Measurements from ENCODE around the gene COIL. TPM values are rescaled to one million over a fixed set of nuclear protein-coding genes. Genes with fewer than 3 reads are reported as not detected.
"Not testable (repeated sequence)": the region's sequence is repeated elsewhere in the genome, so short reads cannot be mapped to it uniquely, and the experiment has no call there.

COIL gene
- total RNA-seq, 1 donor from 2014 or later: 8.2 TPM

DNA sequence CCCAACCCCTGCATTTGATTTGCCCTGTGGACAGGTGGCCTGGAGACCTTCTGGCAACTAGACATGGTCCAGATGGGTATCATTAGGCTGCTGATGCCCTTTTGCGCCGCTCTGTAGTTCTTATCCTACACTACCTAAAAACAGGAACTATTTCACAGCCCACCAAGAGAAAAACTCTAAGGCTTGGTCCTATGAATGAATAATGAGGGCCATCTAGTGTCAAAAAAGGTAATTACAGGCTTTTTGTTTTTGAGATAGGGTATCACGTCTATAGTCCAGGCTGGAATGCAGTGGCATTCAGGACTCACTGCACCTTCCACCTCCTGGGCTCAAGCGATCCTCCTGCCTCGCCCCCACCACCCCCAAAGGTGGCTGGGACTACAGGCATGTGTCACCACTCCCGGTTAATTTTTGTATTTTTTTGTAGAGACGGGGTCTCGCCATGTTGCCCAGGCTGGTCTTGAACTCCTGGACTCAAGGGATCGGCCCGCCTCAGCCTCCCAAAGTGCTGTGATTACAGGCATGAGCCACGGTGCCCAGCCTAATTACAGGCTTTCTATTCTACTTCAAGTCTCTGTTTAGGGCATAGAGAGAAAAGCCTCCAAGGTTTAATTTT is 20.9 kb downstream of the COIL start:
- Histone ChIP-seq H3K27ac (replicated peaks) (no peak overlapping the region), H3K27me3 (ENCODE audit: low read depth) (no peaks in the 10 kb centered on the region), H3K4me3 (no peak overlapping the region), H3K9me3 (replicated peaks) (no peaks in the 10 kb centered on the region), H3K36me3 (peaks cover 89% of the 10 kb centered on the region), H3K4me1 (peaks cover 9% of the 10 kb centered on the region)
- TF ChIP-seq, protein P1, sequence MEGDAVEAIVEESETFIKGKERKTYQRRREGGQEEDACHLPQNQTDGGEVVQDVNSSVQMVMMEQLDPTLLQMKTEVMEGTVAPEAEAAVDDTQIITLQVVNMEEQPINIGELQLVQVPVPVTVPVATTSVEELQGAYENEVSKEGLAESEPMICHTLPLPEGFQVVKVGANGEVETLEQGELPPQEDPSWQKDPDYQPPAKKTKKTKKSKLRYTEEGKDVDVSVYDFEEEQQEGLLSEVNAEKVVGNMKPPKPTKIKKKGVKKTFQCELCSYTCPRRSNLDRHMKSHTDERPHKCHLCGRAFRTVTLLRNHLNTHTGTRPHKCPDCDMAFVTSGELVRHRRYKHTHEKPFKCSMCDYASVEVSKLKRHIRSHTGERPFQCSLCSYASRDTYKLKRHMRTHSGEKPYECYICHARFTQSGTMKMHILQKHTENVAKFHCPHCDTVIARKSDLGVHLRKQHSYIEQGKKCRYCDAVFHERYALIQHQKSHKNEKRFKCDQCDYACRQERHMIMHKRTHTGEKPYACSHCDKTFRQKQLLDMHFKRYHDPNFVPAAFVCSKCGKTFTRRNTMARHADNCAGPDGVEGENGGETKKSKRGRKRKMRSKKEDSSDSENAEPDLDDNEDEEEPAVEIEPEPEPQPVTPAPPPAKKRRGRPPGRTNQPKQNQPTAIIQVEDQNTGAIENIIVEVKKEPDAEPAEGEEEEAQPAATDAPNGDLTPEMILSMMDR (IDR thresholded peaks at IDR 0.05; ENCODE audit: borderline replicate concordance): peak; percentile 77
- intact Hi-C loops (cut with micrococcal nuclease): loop anchor here (5.0 kb wide), 1 partner anchor 118 kb away; no protein-coding TSS in a partner anchor
- DNase-seq: no peak

DNA sequence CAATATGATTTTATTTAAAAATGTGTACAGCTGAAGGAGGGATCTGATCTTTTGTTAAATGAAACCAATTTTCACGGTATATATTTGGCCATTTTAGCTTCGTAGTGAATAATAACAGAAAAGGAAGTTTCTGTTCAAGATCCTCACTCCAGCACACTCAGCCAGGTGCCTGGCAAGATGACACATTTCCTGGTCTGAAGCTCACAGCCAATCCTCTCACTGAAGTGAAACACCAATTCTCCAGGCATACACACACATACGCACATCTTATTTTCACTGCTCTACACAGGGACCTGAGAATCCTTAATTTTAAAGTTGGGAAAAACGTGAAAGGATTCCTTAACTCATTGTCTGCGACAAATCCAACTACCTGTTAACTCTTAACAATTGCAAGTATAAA is 22.6 kb downstream of the COIL start:
- H3K4me1 ChIP-seq; H3K4me3 ChIP-seq; intact Hi-C loops (cut with micrococcal nuclease); DNase-seq; H3K9me3 ChIP-seq (replicated peaks); H3K27me3 ChIP-seq (ENCODE audit: low read depth): not testable (repeated sequence)
- H3K27ac ChIP-seq (replicated peaks): peak overlapping the region; percentile 69
- H3K36me3 ChIP-seq: peaks cover 86% of the 10 kb centered on the region

DNA sequence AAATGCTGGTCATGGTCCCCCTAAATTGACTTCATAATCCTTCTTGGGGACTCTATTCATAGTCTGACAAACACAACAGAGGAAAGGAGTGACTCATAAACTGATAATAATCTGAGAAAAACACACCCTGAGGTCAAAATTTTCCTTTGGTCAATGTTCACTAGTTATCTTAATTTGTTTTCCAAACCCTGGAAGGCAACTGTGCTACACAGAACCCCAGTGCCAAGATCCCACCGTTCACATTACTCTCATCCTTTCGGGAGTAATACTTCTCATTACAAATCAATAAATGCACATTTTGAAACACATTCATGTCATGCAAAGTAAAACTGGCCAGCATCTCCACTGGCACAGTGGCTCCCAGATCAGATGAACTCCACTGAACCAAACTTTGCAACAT is 23.2 kb downstream of the COIL start:
- DNase-seq: no peak
- H3K4me3 ChIP-seq: no peak overlapping the region
- H3K27me3 ChIP-seq (ENCODE audit: low read depth): no peaks in the 10 kb centered on the region
- peaks cover 82% of the 10 kb centered on the region for H3K36me3 ChIP-seq
- peak overlapping the region; percentile 69 for H3K27ac ChIP-seq (replicated peaks)
- TF ChIP-seq, protein P1 (IDR thresholded peaks at IDR 0.05; ENCODE audit: borderline replicate concordance): no peak
- peaks cover 9% of the 10 kb centered on the region for H3K4me1 ChIP-seq
- H3K9me3 ChIP-seq (replicated peaks): no peaks in the 10 kb centered on the region
- intact Hi-C loops (cut with micrococcal nuclease): no loop called here

DNA sequence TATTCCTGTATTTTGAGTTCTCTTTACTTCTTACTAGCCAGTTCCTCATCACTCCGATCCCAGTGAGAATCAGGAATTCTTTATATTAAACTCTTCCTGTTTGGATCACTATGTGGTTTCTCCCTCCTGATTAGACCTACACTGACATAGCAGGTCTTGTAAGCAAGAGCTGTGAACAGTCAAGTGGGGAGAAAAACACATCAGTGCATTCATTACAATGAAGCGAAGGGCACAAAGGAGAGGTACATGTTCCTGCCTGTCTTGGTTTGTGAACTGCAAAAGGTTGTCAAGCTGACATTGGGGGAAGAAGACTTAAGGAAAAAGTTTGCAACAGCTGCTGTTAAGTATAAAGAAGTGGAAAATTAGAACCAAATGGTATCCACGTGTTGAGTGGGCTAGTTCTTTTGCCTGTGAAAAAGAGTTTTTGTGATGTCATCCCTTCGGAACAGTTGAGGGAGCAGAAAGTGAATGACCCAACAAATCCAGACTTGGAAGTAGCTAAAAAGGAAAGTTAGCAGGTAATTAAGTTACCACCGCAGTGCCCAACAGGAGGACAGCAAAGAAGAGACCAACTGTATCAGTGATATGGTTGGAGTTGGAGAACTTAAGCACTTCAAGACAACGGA is 24.0 kb downstream of the COIL start:
- H3K27ac ChIP-seq (replicated peaks): peak overlapping the region; percentile 69
- H3K9me3 ChIP-seq (replicated peaks): no peaks in the 10 kb centered on the region
- TF ChIP-seq, protein P1 (IDR thresholded peaks at IDR 0.05; ENCODE audit: borderline replicate concordance): no peak
- H3K4me3 ChIP-seq: no peak overlapping the region
- DNase-seq: no peak
- no peaks in the 10 kb centered on the region for H3K27me3 ChIP-seq (ENCODE audit: low read depth)
- H3K36me3 ChIP-seq: peaks cover 75% of the 10 kb centered on the region
- H3K4me1 ChIP-seq: peaks cover 9% of the 10 kb centered on the region
- intact Hi-C loops (cut with micrococcal nuclease): no loop called here

DNA sequence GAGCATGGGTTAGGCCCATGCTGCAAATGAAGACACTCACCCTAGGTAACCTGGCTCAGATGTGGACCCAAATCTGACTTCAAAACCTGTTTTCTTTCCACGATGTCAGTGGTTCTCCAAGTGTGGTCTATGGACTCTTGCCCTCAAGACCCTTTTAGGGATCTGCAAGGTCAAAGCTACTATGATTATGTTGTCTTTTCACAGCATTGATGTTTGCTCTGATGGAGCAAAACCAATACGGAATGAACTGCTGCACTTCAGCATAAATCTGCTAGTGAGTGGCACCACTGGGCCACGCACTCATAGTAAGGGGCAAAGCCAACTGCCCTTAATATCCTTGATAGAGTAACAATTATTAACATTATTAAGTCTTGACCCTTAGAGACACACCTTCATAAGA is 25.4 kb downstream of the COIL start:
- Histone ChIP-seq H3K36me3 (peaks cover 61% of the 10 kb centered on the region), H3K4me1 (peaks cover 9% of the 10 kb centered on the region), H3K27ac (replicated peaks) (no peak overlapping the region), H3K27me3 (ENCODE audit: low read depth) (no peaks in the 10 kb centered on the region), H3K4me3 (no peak overlapping the region), H3K9me3 (replicated peaks) (peaks cover 8% of the 10 kb centered on the region)
- TF ChIP-seq, protein P1 (IDR thresholded peaks at IDR 0.05; ENCODE audit: borderline replicate concordance): no peak
- no peak for DNase-seq
- intact Hi-C loops (cut with micrococcal nuclease): no loop called here

DNA sequence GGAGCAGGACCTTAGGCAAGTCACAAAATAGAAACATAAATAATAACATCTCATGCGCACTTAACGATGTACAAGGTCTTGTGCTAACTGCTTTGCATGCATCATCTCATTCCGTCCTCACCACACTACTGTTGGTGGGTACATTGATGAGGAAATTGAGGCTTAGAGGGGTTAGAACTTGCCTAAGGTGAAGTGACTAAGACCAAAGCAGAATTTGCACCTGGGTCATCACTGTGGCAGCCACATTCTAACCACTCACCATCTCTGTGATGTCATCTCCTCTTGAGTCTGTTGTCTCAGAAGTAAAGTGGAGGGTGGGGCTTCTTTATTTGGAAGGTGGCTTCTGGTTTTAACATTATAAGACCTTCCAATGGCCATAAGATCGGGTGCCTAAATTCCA is 26.6 kb downstream of the COIL start:
- no peak for DNase-seq
- H3K36me3 ChIP-seq: peaks cover 54% of the 10 kb centered on the region
- intact Hi-C loops (cut with micrococcal nuclease): no loop called here

More for the DNA sequence above, 26.6 kb downstream of the COIL start:
- Histone ChIP-seq H3K9me3 (replicated peaks) (peaks cover 19% of the 10 kb centered on the region), H3K27ac (replicated peaks) (no peak overlapping the region), H3K4me1 (peaks cover 9% of the 10 kb centered on the region), H3K4me3 (no peak overlapping the region), H3K27me3 (ENCODE audit: low read depth) (no peaks in the 10 kb centered on the region)
- TF ChIP-seq, protein P1 (IDR thresholded peaks at IDR 0.05; ENCODE audit: borderline replicate concordance): no peak
